HepG2 (cell line): ENCODE measurements around the gene SMIM43.

Experiments
- FOXP1 ChIP-seq, 2 experiments: fragments of 450-650 bp in 1 of 2; IDR thresholded peaks; 2 replicates each; pipeline ENCODE4 v1.6.1; 2017 to 2018; ENCODE audit warnings: antibody characterized with exemption in 1 of 2
- RXRB ChIP-seq: IDR thresholded peaks from 2 replicates; pipeline ENCODE4 v1.6.1; 2016; ENCODE audit warnings: borderline replicate concordance, missing genetic modification reagents, missing compliant biosample characterization
- SIN3A ChIP-seq: IDR thresholded peaks from 2 replicates; pipeline ENCODE4 v1.6.1; 2011; ENCODE audit warnings: low read depth, mild to moderate bottlenecking, control low read depth, low read length, borderline replicate concordance
- SP2 ChIP-seq: sonication (generic); formaldehyde crosslinking; IDR thresholded peaks from 2 replicates; pipeline ENCODE4 v1.5.1; 2020; ENCODE audit warnings: mild to moderate bottlenecking, missing genetic modification reagents
- ZNF205 ChIP-seq: IDR thresholded peaks from 2 replicates; pipeline ENCODE4 v1.6.1; 2018; ENCODE audit warnings: missing biosample characterization, missing genetic modification reagents

GRCh38 chr4:121765971-121766538 lies 1.1 kb upstream of the SMIM43 start:
- TF ChIP-seq RXRB (CRISPR knock-in tag) (no peak), ZNF205 (no peak), SP2 (CRISPR knock-in tag) (no peak), SIN3A (no peak), FOXP1 (IDR thresholded peaks at IDR 0.05) (no peak), FOXP1 (CRISPR knock-in tag; IDR thresholded peaks at IDR 0.05) (no peak)
